ENCODE results near the gene CYLD. TPM values are rescaled to one million over a fixed set of nuclear protein-coding genes. Genes with fewer than 3 reads are reported as not detected.

CYLD gene
- polyA plus RNA-seq, 1 experiment, result 12.3 TPM

GRCh38 chr16:50756473-50756872, 14.6 kb downstream of the CYLD start:
- no peak overlapping the region for H3K4me3 ChIP-seq (ENCODE audit: low read depth, low read length)
- no peaks in the 10 kb centered on the region for H3K27me3 ChIP-seq (ENCODE audit: control insufficient read depth, insufficient read depth, low read length)
- ChIA-PET CTCF (interaction anchor here (0.9 to 2.5 kb wide), 2 partner anchors 25 to 49 kb away, joined by 3 to 7 read pairs; no protein-coding TSS in a partner anchor), POLR2A (no interaction called here)
- DNase-seq (ENCODE audit: low read depth), result no peak
- no peak for TF ChIP-seq CTCF (IDR thresholded peaks at IDR 0.05; ENCODE audit: insufficient read depth, low read depth, low read length)
- H3K36me3 ChIP-seq (ENCODE audit: control insufficient read depth, insufficient read depth, low read length), result peaks cover 2% of the 10 kb centered on the region; the same call in 1 of the 2 replicates

- no peak for TF ChIP-seq CTCF (IDR thresholded peaks at IDR 0.05; ENCODE audit: insufficient read depth, low read depth, low read length)
- DNase-seq (ENCODE audit: low read depth), result no peak
- Histone ChIP-seq H3K4me3 (ENCODE audit: low read depth, low read length) (no peak overlapping the region), H3K36me3 (ENCODE audit: control insufficient read depth, insufficient read depth, low read length) (no peaks in the 10 kb centered on the region; the same call in 1 of the 2 replicates), H3K27me3 (ENCODE audit: control insufficient read depth, insufficient read depth, low read length) (no peaks in the 10 kb centered on the region)
- ChIA-PET CTCF (no interaction called here), POLR2A (no interaction called here)
These were observed 19.4 kb downstream of the CYLD start for GRCh38 chr16:50761267-50761666.

GRCh38 chr16:50762241-50762640, 20.4 kb downstream of the CYLD start:
- no peak for DNase-seq (ENCODE audit: low read depth)
- H3K36me3 ChIP-seq (ENCODE audit: control insufficient read depth, insufficient read depth, low read length), result no peaks in the 10 kb centered on the region; the same call in 1 of the 2 replicates
- POLR2A ChIA-PET, result no interaction called here
- H3K27me3 ChIP-seq (ENCODE audit: control insufficient read depth, insufficient read depth, low read length), result no peaks in the 10 kb centered on the region
- H3K4me3 ChIP-seq (ENCODE audit: low read depth, low read length), result no peak overlapping the region
- TF ChIP-seq CTCF (IDR thresholded peaks at IDR 0.05; ENCODE audit: insufficient read depth, low read depth, low read length), result no peak
- CTCF ChIA-PET, result no interaction called here

- no peak for DNase-seq (ENCODE audit: low read depth)
- CTCF ChIA-PET, result no interaction called here
- TF ChIP-seq CTCF (IDR thresholded peaks at IDR 0.05; ENCODE audit: insufficient read depth, low read depth, low read length), result no peak
- POLR2A ChIA-PET, result no interaction called here
- Histone ChIP-seq H3K36me3 (ENCODE audit: control insufficient read depth, insufficient read depth, low read length) (no peaks in the 10 kb centered on the region; the same call in 1 of the 2 replicates), H3K27me3 (ENCODE audit: control insufficient read depth, insufficient read depth, low read length) (no peaks in the 10 kb centered on the region), H3K4me3 (ENCODE audit: low read depth, low read length) (no peak overlapping the region)
These were observed 21.3 kb downstream of the CYLD start for GRCh38 chr16:50763211-50763610.

- TF ChIP-seq CTCF (IDR thresholded peaks at IDR 0.05; ENCODE audit: insufficient read depth, low read depth, low read length), result no peak
- ChIA-PET CTCF (interaction anchor here (1.2 kb wide), 1 partner anchor 18 kb away, joined by 3 read pairs; no protein-coding TSS in a partner anchor), POLR2A (no interaction called here)
- DNase-seq (ENCODE audit: low read depth), result no peak
- Histone ChIP-seq H3K4me3 (ENCODE audit: low read depth, low read length) (no peak overlapping the region), H3K27me3 (ENCODE audit: control insufficient read depth, insufficient read depth, low read length) (no peaks in the 10 kb centered on the region), H3K36me3 (ENCODE audit: control insufficient read depth, insufficient read depth, low read length) (no peaks in the 10 kb centered on the region; the same call in 1 of the 2 replicates)
These were observed 23.4 kb downstream of the CYLD start for GRCh38 chr16:50765260-50765659.
